DMS153 treated with DMSO at 0.1 percent for 48 hours (cell line): ENCODE data around the gene DDHD1.

ENCODE experiments used
- DNase-seq: peaks from one replicate; lab custom pipeline; 2025; ENCODE audit not compliant: unreplicated experiment; lab: John Stamatoyannopoulos, UW

Gene DDHD1

DNA sequence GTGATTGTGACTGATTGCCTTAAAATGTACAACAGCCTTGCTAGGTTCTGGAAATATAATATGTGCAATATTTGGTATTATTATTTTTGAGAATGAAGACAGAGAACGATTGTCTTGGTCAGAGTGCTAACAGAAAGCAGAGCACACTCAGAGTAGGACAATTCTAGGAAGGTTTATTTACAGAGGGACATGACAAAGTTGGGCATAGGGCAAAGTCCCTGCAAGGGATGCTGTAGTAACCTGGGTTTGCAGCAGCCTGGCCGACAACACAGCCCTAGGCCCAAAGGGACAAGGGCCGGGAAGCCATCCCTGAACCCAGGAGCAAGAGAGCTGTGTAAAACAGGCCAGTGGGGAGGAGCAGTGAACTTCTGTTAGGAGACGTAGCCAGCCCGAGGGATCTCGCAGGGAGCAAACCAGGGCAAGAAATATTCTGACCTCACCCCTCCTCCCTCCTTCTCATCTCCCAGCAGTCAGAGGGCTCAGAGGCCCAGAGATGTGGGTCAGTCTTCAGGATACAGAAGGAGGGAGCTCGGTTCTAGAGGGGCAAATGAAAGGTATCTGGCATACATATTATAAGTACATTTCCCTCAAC is 151.2 kb downstream of the DDHD1 start:
- no peak for DNase-seq

DNA sequence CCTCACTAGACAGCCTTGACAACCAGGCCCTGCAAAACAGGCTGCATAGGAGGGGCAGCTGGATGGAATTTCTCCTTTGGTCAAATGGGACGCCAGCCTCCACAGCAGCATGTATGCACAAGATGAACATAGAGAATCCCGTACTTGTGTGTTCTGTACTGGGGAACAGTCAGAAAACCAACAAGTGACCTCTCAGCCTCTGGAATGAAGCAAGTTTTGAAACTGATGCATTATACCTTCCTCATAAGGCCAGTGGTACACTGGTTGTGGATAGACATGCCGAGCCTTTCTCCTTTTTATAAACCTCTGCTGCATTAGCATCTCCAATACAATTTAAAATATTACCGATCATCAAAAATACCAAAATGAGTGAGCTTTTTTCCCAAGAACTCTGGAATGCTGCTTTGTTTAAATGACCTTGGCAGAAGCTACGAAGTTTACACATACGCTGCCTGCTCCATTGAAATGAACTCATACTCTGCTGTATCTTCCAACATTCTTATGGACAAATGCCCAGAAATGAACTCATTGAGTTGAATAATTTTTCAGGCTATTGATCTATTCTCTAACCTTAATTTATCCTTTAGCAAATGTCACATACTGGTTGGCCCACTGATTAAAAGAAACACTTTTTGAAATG is 154.6 kb downstream of the DDHD1 start:
- DNase-seq, result no peak

DNA sequence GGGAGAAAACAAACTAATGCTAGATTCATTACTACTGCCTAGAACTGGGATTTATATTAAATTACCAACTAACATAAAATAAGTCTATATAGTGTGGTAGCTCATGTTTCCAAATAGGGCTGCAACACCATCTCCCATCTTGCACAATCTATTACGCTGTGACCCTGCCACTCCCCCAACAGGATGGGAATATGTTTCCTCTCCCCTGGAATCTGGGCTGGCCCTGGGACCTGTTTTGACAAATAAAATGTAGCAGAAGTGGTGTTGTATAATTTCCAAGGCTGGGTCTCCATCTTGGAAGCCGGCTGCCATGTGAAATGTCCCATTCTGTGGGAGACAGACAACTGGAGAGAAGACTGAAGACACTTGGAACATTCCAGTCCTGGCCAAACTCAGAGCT is 156.6 kb downstream of the DDHD1 start:
- no peak for DNase-seq

DNA sequence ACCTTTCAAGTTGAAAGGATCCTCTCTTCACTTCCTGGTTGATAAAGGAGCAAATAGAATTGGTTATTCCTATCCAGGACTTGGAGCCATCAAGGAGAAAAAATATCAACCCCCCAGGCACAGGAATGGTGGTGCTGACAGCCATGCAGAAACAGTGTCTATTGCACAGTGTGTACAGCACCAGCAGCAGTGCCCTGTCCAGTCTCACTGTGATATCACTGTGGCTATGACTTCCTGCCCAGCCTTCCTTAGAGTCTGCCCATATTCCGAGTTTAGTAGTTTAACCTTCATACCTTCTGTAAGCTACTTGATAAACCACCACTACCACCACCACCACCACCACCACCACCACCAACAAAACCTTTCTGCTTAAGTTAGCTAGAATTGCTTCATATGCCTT is 157.1 kb downstream of the DDHD1 start:
- no peak for DNase-seq

DNA sequence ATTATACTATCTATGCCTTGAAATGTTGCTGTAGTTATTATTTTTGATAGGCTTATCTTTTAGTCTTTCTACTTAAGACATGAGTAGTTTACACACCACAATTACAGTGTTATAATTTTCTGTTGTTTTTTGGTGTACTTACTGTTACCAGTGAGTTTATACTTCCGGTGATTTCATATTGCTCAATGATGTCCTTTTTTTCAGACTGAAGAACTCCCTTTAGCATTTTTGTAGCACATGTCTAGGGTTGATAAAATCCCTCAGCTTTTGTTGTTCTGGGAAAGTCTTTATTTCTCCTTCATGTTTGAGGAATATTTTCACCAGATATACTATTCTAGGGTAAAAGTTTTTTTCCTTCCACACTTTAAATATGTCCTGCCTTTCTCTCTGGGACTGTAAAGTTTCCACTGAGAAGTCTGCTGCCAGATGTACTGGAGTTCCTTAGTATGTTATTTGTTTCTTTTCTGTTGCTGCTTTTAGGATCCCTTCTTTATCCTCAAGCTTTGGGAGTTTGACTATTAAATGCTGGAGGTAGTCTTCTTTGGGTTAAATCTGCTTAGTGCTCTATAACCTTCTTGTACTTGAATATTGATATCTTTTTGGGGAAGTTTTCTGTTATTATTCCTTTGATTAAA is 160.8 kb downstream of the DDHD1 start:
- no peak for DNase-seq

DNA sequence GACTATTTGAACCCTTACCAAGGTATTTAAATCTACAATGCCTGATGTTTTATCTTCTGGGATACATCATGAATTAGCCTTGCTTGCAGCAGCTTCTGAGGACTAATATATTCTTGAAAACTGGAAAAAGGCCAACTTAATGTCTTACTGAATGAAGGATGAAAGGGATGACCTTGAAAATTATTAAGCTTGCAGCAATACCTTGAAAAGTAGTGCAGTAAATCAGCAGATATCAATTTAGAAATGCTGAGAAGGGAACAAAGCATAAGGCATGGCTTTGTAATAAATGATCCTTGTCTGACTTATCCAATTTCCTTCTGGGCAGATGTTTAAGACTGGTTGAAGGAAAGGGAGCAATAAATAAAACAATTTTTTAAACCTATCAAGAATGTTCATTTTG is 165.0 kb downstream of the DDHD1 start:
- no peak for DNase-seq

DNA sequence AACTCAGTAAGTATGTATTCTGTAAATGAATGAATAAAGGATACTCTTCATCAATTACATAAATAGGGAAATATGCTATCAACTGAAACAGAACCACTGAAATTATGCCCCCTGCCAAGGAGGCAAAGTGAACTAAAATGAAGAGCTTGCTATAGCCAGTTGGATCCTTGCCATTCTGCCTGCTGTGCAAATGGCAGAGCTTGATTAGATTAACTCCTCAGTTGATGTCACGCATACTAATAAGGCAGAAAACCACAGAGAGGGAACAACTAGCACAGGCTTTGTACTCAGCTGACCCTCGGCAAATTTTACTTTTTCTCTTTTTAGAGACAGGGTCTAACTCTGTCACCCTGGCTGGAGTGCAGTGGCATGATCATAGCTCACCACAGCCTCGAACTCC is 165.6 kb downstream of the DDHD1 start:
- DNase-seq, result no peak

DNA sequence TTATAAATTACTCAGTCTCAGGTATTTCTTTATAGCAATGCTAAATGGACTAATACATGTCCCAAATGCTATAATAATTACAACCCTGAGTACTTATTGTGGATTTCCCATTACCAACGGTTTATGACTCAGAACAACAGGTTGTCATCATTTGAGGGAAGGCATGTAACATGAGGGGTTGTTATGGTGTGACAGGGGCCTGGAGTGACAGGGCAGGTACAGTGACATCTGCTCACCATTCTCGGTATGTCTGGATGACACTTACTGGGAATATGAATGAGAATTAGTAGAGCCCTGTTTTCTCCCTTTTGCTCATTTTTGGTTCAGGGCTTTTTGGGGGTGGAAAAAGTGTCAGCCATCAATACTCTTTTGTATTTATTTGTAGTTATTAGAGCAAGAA is 166.1 kb downstream of the DDHD1 start:
- no peak for DNase-seq
